GM19238 (cell line): ENCODE results near the gene LRP2BP.
"Not testable (repeated sequence)": the region's sequence is repeated elsewhere in the genome, so short reads cannot be mapped to it uniquely, and the experiment has no call there.

Experiments
- DNase-seq: peaks from one replicate; pipeline ENCODE4 v3.0.0; 2011; ENCODE audit warnings: low spot score; ENCODE audit not compliant: insufficient read length

The LRP2BP gene

GRCh38 chr4:185362570-185362969 lies 33.2 kb downstream of the LRP2BP start:
- not testable (repeated sequence) for DNase-seq

DNA sequence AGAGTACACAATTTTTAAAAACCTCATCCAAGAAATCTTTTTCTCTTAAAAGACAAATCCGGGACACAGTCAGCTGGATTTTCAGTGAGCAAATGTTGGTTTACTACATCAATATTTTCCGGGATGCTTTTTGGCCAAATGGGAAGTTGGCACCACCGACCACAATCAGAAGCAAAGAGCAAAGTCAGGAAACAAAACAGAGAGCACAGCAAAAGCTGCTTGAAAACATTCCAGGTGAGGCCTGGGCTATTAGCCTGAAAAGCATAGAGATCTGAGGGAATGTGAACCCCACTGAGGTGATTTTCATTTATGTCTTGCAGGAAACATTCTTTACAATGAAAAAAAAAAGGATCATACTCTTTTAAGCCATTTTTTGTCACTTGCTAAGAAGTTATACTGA lies 33.9 kb downstream of the LRP2BP start:
- DNase-seq = no peak

DNA sequence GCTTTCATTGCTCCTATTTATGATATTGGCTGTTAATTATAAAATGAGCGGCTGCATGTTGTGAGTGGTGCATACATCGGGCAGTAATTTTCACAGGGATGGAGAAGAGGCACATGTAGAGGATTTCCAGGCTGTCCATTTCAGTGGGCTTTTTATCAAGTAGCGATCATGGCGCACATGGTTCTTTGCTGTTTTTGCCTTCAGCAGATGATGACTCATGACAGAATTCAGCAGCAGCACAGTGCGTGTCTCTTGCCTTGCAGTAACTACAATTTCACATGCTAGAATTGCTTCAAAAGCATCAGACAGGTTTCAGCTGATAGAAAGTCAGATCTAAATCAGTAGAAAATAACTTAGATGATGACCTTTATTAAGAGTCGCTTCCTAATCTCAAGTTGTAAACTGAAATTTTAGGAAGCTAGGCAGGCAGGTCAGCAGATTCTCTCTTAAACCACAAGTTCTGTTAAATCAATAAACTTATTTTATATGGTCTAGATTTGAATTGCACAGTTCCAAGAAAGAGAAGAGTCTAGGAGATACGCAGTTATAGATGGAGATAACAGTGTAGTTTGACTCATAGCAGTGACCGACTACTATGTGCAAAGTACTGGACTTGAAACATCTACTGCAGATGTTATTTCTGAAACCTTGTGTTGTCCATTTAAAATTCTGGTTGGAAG lies 35.8 kb downstream of the LRP2BP start:
- DNase-seq = no peak

DNA sequence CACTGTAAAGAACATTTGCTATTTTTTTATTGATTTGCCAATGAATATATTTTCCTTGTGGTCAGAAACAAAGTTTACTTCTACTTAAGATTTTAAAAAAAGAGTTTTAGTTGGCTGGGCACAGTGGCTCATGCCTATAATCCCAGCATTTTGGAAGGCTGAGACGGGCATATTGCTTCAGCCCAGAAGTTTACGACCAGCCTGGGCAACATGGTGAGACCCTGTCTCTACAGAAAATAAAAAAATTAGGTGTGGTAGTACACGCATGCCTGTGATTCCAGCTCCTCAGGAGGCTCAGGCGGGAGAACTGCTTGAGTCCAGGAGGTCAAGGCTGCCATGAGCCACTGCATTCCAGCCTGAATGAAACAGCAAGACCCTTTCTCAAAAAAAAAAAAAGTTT lies 36.8 kb downstream of the LRP2BP start:
- no peak for DNase-seq

GRCh38 chr4:185358514-185358913 lies 37.2 kb downstream of the LRP2BP start:
- no peak for DNase-seq

DNA sequence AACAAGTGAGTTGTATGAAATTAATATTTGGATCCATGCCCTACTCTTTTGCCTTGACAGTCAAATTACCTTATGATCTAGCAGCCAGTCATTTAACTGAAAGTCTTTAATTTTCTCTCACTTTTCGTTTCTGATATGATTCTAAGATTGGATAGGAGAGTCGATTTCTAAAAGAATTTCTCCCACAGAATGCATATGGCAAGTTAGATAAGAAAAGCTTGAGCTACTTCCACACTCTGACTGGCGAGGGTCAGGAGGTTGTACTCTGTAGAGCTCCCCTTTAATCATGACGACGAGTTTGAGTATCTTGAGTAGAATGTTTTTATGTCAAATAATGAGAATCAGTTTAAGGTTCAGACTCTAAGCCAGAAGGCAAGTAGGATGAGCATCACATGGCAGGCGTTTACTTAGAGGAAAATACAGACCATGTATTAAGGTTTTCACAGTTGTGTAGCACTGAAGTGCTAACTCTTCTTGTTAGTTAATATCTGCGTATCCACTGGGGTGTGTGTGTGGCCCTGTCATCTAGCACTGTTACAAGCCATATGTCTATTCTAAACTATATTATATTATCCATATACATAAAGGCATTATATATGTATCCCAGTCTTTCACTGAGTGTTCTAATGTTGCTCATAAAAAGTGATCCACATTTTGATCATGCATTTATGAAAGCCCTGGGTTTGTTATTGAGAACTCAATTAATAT lies 37.8 kb downstream of the LRP2BP start:
- no peak for DNase-seq

DNA sequence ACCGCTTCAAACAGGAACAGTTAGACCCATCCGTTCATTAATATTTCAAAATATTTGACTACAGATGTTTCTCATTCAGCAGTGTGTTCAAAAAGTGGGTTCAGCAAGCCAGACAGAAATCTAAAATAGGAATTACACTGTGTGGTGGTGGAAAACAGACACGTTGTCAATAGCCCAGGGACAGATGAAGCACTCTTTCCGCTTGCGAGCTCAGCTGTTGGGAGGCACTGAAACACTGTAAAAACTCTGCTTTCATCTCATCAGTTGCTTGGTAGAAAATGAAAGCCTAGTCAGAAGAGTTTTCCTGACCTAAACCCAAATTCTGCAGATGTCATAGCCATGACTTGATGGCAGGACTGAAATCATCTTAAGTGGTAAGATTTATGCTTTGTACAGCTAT lies 38.5 kb downstream of the LRP2BP start:
- no peak for DNase-seq

GRCh38 chr4:185352741-185353140 lies 43.0 kb downstream of the LRP2BP start:
- DNase-seq = no peak

DNA sequence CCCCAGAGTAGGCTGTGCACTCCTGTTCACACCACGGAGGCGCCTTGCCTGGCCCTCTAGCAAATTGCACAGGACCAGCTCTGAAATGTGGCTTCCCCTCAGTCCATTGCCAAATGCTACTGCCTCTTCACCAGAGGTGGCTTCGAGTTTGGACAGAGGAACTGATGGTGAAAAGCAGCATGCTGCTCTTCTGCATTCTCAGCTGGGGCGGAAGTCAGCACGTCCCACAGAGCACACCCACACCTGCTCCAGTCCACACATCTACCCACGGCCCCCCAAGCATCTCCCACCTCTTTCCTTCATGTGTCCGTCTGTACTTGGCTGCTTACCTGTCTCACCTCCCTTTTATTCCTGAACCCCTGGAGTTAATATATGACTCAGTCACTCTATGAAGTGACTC lies 43.5 kb downstream of the LRP2BP start:
- no peak for DNase-seq

- DNase-seq = no peak
Measured at GRCh38 chr4:185351691-185352090, 44.0 kb downstream of the LRP2BP start.

- no peak for DNase-seq
Measured at GRCh38 chr4:185346975-185347601, 48.6 kb downstream of the LRP2BP start.

GRCh38 chr4:185344743-185345538 lies 50.8 kb downstream of the LRP2BP start:
- no peak for DNase-seq

DNA sequence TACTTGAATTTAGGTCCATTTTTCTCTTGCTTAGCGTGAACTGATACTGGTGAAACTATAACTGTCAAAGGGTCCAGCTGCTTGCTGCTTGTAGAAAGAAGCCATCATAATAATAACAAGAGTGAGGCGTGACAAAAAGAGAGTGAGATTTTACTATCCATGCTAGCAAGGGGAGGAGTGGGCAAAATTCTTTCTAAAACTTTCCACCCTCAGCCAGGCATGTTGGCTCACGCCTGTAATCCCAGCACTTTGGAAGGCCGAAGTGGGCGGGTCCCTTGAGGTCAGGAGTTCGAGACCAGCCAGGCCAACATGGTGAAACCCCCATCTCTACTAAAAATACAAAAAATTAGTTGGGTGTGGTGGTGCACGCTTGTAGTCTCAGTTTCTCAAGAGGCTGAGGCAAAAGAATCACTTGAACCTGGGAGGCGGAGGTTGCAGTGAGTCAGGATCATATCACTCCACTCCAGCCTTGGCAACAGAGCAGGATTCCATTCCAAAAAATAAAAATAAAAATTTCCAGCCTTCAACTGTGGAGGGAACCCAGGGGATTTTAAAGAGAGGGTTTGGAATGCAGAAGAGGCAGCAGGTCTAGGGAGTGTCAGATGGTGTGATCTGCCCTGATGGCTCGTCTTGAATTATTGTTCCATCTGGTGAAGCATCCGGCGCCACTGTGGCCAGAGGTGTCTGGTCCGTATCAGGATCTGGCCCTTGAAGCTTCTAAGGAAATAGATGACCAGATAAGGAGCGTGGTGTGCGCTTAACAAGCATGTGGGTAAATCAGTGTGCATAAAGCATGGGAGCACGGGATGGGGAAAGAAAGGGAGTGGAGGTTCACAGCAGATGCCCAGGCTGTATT lies 51.8 kb downstream of the LRP2BP start:
- DNase-seq = no peak

DNA sequence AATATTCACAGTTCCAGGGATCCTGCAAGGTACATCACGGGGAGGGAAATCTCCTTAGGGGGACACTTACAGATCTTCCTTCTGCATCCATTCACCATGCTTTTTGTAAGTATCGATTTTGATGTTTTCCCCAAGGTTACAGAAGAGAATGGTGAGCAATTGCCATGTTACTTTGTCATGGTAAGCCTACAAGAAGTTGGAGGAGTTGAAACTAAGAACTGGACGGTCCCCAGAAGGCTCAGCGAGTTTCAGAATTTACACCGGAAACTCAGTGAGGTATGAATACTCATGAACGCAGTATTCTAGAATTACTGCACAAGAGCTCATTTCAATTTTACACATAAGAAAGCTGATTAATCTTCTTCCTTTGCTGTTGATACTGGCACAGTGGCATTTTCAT lies 53.9 kb downstream of the LRP2BP start:
- no peak for DNase-seq

GRCh38 chr4:185341377-185341776 lies 54.3 kb downstream of the LRP2BP start:
- DNase-seq = no peak

DNA sequence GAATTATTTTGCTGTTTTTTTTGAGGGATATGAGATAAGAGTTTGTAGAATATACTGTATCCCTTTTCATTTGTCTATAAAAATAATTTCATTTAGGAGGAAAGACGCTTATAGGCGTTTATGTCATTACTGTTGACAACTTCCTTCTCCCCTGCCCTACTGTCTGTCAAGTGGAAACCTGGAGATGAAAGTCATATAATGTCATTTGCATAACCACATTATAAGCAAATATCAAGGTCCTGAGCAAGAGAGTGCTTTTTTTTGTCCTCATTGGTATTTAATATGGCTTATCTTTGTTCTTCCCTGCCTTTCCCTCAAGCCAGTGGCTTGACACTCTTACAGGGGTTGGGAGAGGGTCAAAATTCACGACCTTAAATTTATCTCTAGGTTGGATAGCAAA lies 55.8 kb downstream of the LRP2BP start:
- no peak for DNase-seq

GRCh38 chr4:185335579-185335978 lies 60.1 kb downstream of the LRP2BP start:
- no peak for DNase-seq

GRCh38 chr4:185334326-185334725 lies 61.4 kb downstream of the LRP2BP start:
- no peak for DNase-seq

DNA sequence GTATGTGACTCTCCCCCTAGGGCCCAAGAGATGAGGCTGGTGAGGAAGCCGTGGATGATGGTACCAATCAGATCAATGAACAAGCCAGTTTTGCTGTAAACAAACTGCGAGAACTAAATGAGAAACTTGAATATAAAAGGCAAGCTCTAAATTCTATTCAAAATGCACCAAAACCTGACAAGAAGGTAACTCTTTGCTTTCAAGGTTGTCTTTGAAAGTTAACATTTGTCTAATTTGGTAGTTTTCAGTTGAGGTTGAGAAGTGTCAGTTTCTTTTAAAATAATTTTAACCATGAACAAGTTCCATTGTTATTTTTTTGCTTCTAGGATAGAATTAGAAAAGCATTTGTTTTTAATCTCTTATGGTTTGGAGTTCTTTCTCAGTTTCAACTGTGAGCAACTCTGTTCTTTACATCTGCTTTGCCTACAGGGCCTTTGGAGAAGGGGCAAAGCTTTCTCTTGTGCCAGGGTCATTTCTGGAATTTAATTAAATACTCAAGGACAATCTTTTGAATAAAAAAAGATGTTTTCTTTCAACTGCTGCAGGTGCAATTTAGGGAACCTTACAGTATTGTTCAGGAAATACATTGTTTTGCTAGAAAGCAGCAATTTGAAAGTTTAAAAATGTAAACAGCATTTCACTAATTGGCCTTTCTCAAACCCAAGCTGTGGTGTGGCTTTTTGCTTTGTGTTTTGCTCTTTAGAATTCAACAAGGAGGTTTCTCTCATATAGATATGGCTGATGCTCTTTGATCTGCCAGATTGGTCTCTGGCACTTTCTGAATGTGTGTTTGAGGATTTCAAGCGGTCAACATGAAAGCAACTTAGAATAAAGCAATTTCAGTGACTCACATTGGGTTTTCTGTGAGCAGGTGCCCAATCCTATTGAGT lies 62.9 kb downstream of the LRP2BP start:
- DNase-seq = no peak
